ENCODE results near the gene CHL1.

GRCh38 chr3:291028-291427 is 94.5 kb downstream of the CHL1 start:
- TF ChIP-seq POLR2A (IDR thresholded peaks at IDR 0.05; ENCODE audit: low read length): no peak
- no peak for TF ChIP-seq GATA1 (IDR thresholded peaks at IDR 0.05; ENCODE audit: low read depth, low read length)

Data from erythroblast (primary cell).